ENCODE measurements around the gene LTBP1. TPM values are rescaled to one million over a fixed set of nuclear protein-coding genes. Genes with fewer than 3 reads are reported as not detected.

Gene LTBP1
- total RNA-seq, 1 experiment from 2014 or later = 28.5 TPM

DNA sequence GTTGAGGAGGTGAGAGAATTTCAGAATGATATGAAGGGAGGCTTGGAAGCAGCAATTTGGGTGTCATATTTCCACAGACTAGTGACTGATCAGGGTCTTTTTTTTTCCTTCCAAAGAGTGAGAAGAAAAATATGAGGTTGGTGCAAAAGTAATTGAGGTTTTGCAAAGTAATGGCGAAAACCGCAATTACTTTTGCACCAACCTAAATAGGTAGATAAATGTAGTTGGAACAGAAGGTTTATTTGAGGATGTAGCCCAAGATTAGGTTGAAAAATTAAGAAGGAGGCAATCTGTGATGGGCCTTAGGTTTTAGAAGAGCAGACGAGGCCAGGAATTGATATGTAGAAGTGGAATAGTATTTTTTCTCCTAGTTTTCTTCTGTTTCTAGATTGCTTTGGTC is 7.8 kb upstream of the LTBP1 start:
- H3T11ph ChIP-seq (ENCODE audit: low read length) = no peak overlapping the region
- H3K18ac ChIP-seq (ENCODE audit: insufficient read length, low read depth, low read length) = no peak overlapping the region
- H3K27ac ChIP-seq (ENCODE audit: insufficient read length, low read depth, low read length) = no peak overlapping the region
- no CpG with 5 or more reads among the region's 3 CpGs for WGBS (ENCODE audit: extremely low coverage, insufficient read length, low lambda C conversion rate)
- Mint-ChIP-seq H3K4me3 (no peak overlapping the region), H3K4me1 (peaks cover 54% of the 10 kb centered on the region in 2 experiments), H3K27ac (peak overlapping the region in 1 of 3 experiments; percentile 19; a peak in 2 of 7 replicates), H3K27me3 (ENCODE audit: low read depth) (no peaks in the 10 kb centered on the region), H3K9me3 (no peaks in the 10 kb centered on the region), H3K36me3 (ENCODE audit: insufficient read depth in 1 of 3, low read depth in 3 of 3) (no peaks in the 10 kb centered on the region; a peak in 2 of 7 replicates)
- H4K91ac ChIP-seq (ENCODE audit: insufficient read length, low read depth, low read length) = no peak overlapping the region
- no peaks in the 10 kb centered on the region for H3K79me1 ChIP-seq (ENCODE audit: insufficient read depth, low read depth, low read length, poor library complexity, severe bottlenecking)
- no peak overlapping the region for H2AK5ac ChIP-seq (ENCODE audit: insufficient read length, low read length)
- H4K5ac ChIP-seq (ENCODE audit: insufficient read length, low read depth, low read length) = no peak overlapping the region
- peaks cover 9% of the 10 kb centered on the region for H3K4me1 ChIP-seq (ENCODE audit: insufficient read depth, low read length)
- H3K79me2 ChIP-seq (ENCODE audit: insufficient read depth, low read length) = no peaks in the 10 kb centered on the region
- no peak for DNase-seq
- no peak overlapping the region for H3K4ac ChIP-seq (ENCODE audit: low read depth, low read length)
- no peak overlapping the region for H2AFZ ChIP-seq (ENCODE audit: low read length)
- H2BK5ac ChIP-seq (ENCODE audit: insufficient read length, low read length) = no peak overlapping the region
- no peak overlapping the region for H4K8ac ChIP-seq (replicated peaks; ENCODE audit: insufficient read length, low read depth, low read length)
- H4K20me1 ChIP-seq (ENCODE audit: control insufficient read depth, insufficient read depth, insufficient read length) = no peaks in the 10 kb centered on the region
- H2BK120ac ChIP-seq (ENCODE audit: low read depth, low read length, poor library complexity, severe bottlenecking) = no peak overlapping the region
- no peak overlapping the region for H2BK12ac ChIP-seq (ENCODE audit: insufficient read length, low read depth, low read length)
- no peak overlapping the region for H3K23ac ChIP-seq (ENCODE audit: insufficient read length, low read depth, low read length)
- H3K4me2 ChIP-seq (ENCODE audit: insufficient read depth, insufficient read length, low read length) = no peak overlapping the region
- H3K9me3 ChIP-seq (ENCODE audit: control insufficient read depth, low read depth, low read length) = no peaks in the 10 kb centered on the region
- no peaks in the 10 kb centered on the region for H3K27me3 ChIP-seq (ENCODE audit: insufficient read depth, low read length)
- H3K14ac ChIP-seq (ENCODE audit: insufficient read depth, low read length) = no peak overlapping the region
- H2BK15ac ChIP-seq (ENCODE audit: low read depth, low read length) = no peak overlapping the region
- no peaks in the 10 kb centered on the region for H3K23me2 ChIP-seq (ENCODE audit: insufficient read length, low read depth, low read length, poor library complexity, severe bottlenecking)
- no peak overlapping the region for H3K9ac ChIP-seq (ENCODE audit: extremely low read depth, insufficient read length, low read length)
- H2BK20ac ChIP-seq (ENCODE audit: low read depth, low read length, poor library complexity, severe bottlenecking) = no peak overlapping the region
- H3K56ac ChIP-seq (ENCODE audit: insufficient read length, low read depth, low read length) = no peak overlapping the region
- TF ChIP-seq, protein P1, sequence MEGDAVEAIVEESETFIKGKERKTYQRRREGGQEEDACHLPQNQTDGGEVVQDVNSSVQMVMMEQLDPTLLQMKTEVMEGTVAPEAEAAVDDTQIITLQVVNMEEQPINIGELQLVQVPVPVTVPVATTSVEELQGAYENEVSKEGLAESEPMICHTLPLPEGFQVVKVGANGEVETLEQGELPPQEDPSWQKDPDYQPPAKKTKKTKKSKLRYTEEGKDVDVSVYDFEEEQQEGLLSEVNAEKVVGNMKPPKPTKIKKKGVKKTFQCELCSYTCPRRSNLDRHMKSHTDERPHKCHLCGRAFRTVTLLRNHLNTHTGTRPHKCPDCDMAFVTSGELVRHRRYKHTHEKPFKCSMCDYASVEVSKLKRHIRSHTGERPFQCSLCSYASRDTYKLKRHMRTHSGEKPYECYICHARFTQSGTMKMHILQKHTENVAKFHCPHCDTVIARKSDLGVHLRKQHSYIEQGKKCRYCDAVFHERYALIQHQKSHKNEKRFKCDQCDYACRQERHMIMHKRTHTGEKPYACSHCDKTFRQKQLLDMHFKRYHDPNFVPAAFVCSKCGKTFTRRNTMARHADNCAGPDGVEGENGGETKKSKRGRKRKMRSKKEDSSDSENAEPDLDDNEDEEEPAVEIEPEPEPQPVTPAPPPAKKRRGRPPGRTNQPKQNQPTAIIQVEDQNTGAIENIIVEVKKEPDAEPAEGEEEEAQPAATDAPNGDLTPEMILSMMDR (conservative IDR thresholded peaks at IDR 0.05) = no peak
